WI38 (cell line): ENCODE measurements around the gene ZNF554.

Experiments
- H3K4me3 ChIP-seq: 2 replicates; pipeline ENCODE4 v1.5.1; 2011; ENCODE audit warnings: low read depth, mild to moderate bottlenecking, control low read depth, low read length
- TF ChIP-seq, protein P1 (sequence below): IDR thresholded peaks from 2 replicates; pipeline ENCODE4 v1.5.1; 2012; ENCODE audit warnings: low read depth, mild to moderate bottlenecking, control low read depth, low read length

Gene ZNF554

GRCh38 chr19:2799273-2800020 lies 20.2 kb upstream of the ZNF554 start:
- H3K4me3 ChIP-seq: no peak overlapping the region
- TF ChIP-seq, protein P1, sequence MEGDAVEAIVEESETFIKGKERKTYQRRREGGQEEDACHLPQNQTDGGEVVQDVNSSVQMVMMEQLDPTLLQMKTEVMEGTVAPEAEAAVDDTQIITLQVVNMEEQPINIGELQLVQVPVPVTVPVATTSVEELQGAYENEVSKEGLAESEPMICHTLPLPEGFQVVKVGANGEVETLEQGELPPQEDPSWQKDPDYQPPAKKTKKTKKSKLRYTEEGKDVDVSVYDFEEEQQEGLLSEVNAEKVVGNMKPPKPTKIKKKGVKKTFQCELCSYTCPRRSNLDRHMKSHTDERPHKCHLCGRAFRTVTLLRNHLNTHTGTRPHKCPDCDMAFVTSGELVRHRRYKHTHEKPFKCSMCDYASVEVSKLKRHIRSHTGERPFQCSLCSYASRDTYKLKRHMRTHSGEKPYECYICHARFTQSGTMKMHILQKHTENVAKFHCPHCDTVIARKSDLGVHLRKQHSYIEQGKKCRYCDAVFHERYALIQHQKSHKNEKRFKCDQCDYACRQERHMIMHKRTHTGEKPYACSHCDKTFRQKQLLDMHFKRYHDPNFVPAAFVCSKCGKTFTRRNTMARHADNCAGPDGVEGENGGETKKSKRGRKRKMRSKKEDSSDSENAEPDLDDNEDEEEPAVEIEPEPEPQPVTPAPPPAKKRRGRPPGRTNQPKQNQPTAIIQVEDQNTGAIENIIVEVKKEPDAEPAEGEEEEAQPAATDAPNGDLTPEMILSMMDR: no peak

- TF ChIP-seq, protein P1: no peak
- H3K4me3 ChIP-seq: no peak overlapping the region
These were observed 19.2 kb upstream of the ZNF554 start for GRCh38 chr19:2800506-2800905.

DNA sequence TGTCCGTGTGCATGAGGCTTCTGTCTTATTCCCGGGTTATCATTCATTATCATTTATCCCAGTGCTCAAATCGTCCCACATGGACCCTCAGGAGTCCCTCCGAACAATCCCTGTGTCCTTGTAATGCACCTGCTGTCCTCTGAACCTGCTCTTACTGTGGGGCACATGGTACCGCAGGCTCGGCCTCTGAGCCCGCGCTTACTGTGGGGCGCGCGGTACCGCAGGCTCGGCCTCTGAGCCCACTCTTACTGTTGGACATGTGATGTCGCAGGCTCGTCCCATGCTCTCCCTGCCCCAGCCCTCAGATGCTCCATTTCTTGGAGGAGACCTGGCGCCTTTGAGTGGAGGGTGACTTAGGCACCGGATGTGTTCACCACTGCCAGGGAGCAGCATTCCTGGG lies 16.8 kb upstream of the ZNF554 start:
- TF ChIP-seq, protein P1: no peak

GRCh38 chr19:2803486-2804155 lies 16.0 kb upstream of the ZNF554 start:
- H3K4me3 ChIP-seq: no peak overlapping the region
- TF ChIP-seq, protein P1: no peak

More for the DNA sequence above, 16.8 kb upstream of the ZNF554 start:
- no peak overlapping the region for H3K4me3 ChIP-seq

DNA sequence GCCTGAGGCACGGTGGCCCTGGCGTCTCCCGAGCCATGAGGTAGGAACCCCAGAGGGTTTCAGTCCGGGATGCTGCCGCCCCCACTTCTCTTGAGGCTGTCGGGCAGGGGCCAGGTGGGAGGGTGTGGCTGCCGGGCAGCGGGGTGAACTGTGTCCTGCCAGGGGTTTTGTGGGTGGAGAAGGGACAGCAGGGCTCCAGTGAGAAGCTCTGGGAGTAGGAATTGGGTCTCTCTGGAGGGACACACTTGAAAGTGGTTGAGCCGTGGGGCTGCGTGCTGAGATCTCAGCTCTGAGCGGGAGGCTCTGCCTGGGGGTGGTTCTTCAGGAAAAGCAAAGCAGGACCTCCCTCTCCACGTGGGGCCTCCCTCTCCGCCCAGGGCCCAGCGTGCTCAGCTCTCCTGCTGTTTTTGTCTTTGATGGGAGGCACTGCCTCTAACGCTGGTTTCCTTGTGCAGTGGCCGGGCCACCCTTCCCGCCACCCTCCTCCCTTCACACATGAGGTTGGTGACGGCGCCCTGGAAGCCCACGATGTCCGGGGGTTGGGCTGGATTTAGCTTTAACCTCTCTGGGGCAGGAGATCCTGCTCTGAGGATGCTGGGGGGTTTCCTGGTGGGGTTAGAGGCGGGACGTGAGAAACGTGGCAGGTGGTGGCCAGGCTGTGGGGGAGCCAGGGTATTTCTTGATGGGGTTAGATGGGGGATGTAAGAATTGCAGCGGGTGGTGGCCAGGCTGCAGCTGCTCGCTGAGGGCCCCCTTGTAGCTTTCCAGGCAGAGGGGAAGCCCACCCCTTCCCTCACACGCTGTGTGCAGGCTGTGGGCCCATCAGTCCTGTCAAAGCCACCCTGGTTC lies 15.3 kb upstream of the ZNF554 start:
- TF ChIP-seq, protein P1: no peak

DNA sequence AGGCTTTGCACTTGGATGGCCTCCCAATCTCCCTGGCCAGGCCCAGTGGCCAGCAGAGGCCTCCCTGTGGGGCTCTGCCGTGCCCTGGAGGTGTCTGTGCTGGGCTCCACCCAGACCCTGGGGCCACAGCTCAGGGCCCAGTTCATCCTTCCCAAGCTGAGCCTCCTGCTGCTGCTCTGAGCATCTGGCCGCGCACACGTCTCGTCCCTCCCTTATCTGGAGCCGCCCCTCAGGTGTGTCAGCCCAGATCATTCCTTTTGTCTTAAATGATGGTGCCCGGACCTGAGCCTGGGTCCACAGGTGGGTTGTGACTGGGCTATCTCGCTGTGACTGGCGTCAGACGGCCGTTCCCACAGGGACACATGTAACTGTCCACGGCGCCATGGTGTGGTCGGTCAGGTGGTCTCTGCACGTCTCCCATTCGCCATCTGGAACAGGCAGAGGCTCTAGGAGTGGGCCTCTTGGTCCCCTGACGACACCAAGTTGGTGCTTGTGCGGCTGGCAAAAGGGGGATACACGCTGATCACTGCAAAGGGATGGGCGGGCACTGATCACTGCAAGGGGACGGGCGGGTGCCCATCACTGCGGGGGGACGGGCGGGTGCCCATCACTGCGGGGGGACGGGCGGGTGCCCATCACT lies 14.3 kb upstream of the ZNF554 start:
- TF ChIP-seq, protein P1: no peak
- H3K4me3 ChIP-seq: no peak overlapping the region

More for the DNA sequence above, 15.3 kb upstream of the ZNF554 start:
- no peak overlapping the region for H3K4me3 ChIP-seq
